HL-60/S4 treated with phorbol 12-myristate 13-acetate at 8.2 ng/mL for 4 days and 3 days (cell line): ENCODE measurements around the gene FGB.

ENCODE experiments used
- in situ Hi-C: fragments of 300-500 bp; cut with MboI; formaldehyde crosslinking; loops from 2 replicates; pipeline ENCODE4 v1.15.0; 2022; ENCODE audit warnings: low sequenced_read_pairs

Gene FGB

GRCh38 chr4:154565704-154566103 lies 2.9 kb downstream of the FGB start:
- in situ Hi-C loops, result no loop called here

GRCh38 chr4:154566639-154567204 lies 3.9 kb downstream of the FGB start:
- in situ Hi-C loops, result no loop called here

- in situ Hi-C loops, result no loop called here
Observed at GRCh38 chr4:154569028-154569427, 6.2 kb downstream of the FGB start.

GRCh38 chr4:154569584-154569983 lies 6.8 kb downstream of the FGB start:
- in situ Hi-C loops, result no loop called here

- in situ Hi-C loops, result no loop called here
Observed at GRCh38 chr4:154573190-154573870, 10.5 kb downstream of the FGB start.

GRCh38 chr4:154574311-154574710 lies 11.5 kb downstream of the FGB start:
- in situ Hi-C loops, result no loop called here

- in situ Hi-C loops, result no loop called here
Observed at GRCh38 chr4:154577324-154577723, 14.5 kb downstream of the FGB start.

- in situ Hi-C loops, result no loop called here
Observed at GRCh38 chr4:154578919-154579318, 16.1 kb downstream of the FGB start.

GRCh38 chr4:154579927-154580326 lies 17.1 kb downstream of the FGB start:
- in situ Hi-C loops, result no loop called here

- in situ Hi-C loops, result no loop called here
Observed at GRCh38 chr4:154582723-154583122, 19.9 kb downstream of the FGB start.

- in situ Hi-C loops, result no loop called here
Observed at GRCh38 chr4:154583230-154583629, 20.4 kb downstream of the FGB start.

GRCh38 chr4:154583677-154584076 lies 20.9 kb downstream of the FGB start:
- in situ Hi-C loops, result no loop called here

GRCh38 chr4:154584259-154584658 lies 21.4 kb downstream of the FGB start:
- in situ Hi-C loops, result no loop called here

GRCh38 chr4:154585369-154586018 lies 22.7 kb downstream of the FGB start:
- in situ Hi-C loops, result no loop called here

GRCh38 chr4:154586296-154587033 lies 23.7 kb downstream of the FGB start:
- in situ Hi-C loops, result no loop called here

- in situ Hi-C loops, result no loop called here
Observed at GRCh38 chr4:154588198-154588597, 25.4 kb downstream of the FGB start.

- in situ Hi-C loops, result no loop called here
Observed at GRCh38 chr4:154589296-154590197, 26.7 kb downstream of the FGB start.

GRCh38 chr4:154590329-154591006 lies 27.7 kb downstream of the FGB start, which contains the start of gene FGA:
TSS of gene FGA (minus strand) at chr4:154590742. CDS start at chr4:154590687, 55 bp downstream.
- in situ Hi-C loops, result no loop called here

- in situ Hi-C loops, result no loop called here
Observed at GRCh38 chr4:154591890-154592289, 29.1 kb downstream of the FGB start.

- in situ Hi-C loops, result no loop called here
Observed at GRCh38 chr4:154593868-154594267, 31.1 kb downstream of the FGB start.
